Esophagus squamous epithelium (tissue), 5 donors: ENCODE measurements around the gene CYS1. TPM values are rescaled to one million over a fixed set of nuclear protein-coding genes. Genes with fewer than 3 reads are reported as not detected.
A peak's percentile ranks its signal among the peaks of the same experiment; 100 is the strongest.
"Not testable (repeated sequence)": the region's sequence is repeated elsewhere in the genome, so short reads cannot be mapped to it uniquely, and the experiment has no call there.

ENCODE experiments used
- DNase-seq: peaks from one replicate; lab custom pipeline; 2025; lab: John Stamatoyannopoulos, UW
- H3K27ac ChIP-seq, 4 donors: fragments of 200-600 bp; sonication (generic); one replicate each; pipeline ENCODE4 v1.5.1; 2016 to 2019; ENCODE audit warnings: mild to moderate bottlenecking in 1 of 4
- H3K27me3 ChIP-seq, 4 donors: fragments of 200-600 bp; sonication (generic); 1 replicate in 3 of 4; 2 replicates in 1 of 4; pipeline versions ENCODE4 v1.5.1 to v1.6.0; 2017 to 2021; ENCODE audit warnings: antibody characterized with exemption in 1 of 4
- H3K36me3 ChIP-seq, 3 donors: fragments of 200-600 bp; sonication (generic); one replicate each; pipeline ENCODE4 v1.5.1; 2016 to 2019
- H3K4me1 ChIP-seq, 3 donors: fragments of 200-600 bp; sonication (generic); one replicate each; pipeline ENCODE4 v1.5.1; 2017 to 2019
- H3K4me3 ChIP-seq, 4 donors: fragments of 200-600 bp; sonication (generic); 1 replicate in 3 of 4; 2 replicates in 1 of 4; pipeline ENCODE4 v1.5.1; 2016 to 2019; ENCODE audit warnings: mild to moderate bottlenecking in 2 of 4, moderate library complexity in 1 of 4
- H3K9me3 ChIP-seq, 3 donors: fragments of 200-600 bp; sonication (generic); one replicate each; pipeline ENCODE4 v1.5.1; 2016 to 2019
- CTCF ChIP-seq, 6 experiments: fragments of 450-650 bp in 4 of 6; fragments of 200-600 bp in 2 of 6; sonication (generic) in 2 of 6; IDR thresholded peaks; one replicate each; pipeline ENCODE4 v1.5.1; 2016 to 2019; ENCODE audit warnings: antibody characterized with exemption in 6 of 6, mild to moderate bottlenecking in 4 of 6, moderate library complexity in 4 of 6
- POLR2A ChIP-seq, 4 donors: fragments of 450-650 bp; IDR thresholded peaks; one replicate each; pipeline ENCODE4 v1.6.1; 2017; ENCODE audit warnings: antibody characterized with exemption in 4 of 4, mild to moderate bottlenecking in 4 of 4, moderate library complexity in 3 of 4
- WGBS, 2 donors: methylation state at CpG; one replicate each; pipeline ENCODE4 v1.1.5; 2018; 5-methylcytosine and 5-hydroxymethylcytosine counted together
- intact Hi-C: fragments of 100-400 bp; cut with DNase I; formaldehyde crosslinking; loops from one replicate; pipeline ENCODE4 v1.15.0; 2022
- total RNA-seq, 4 donors: library from RNA; depleted of rRNA; stranded (reverse); fragments of >200 nt; gene quantifications; one replicate each; pipeline ENCODE4 v1.1.0, GENCODE V29; 2016
- donor health status: DM: yes; HTN: yes; CAD: no.

CYS1 gene
- total RNA-seq, 4 donors from 2014 or later: 0.09 to 2.5 (median 0.80) TPM

DNA sequence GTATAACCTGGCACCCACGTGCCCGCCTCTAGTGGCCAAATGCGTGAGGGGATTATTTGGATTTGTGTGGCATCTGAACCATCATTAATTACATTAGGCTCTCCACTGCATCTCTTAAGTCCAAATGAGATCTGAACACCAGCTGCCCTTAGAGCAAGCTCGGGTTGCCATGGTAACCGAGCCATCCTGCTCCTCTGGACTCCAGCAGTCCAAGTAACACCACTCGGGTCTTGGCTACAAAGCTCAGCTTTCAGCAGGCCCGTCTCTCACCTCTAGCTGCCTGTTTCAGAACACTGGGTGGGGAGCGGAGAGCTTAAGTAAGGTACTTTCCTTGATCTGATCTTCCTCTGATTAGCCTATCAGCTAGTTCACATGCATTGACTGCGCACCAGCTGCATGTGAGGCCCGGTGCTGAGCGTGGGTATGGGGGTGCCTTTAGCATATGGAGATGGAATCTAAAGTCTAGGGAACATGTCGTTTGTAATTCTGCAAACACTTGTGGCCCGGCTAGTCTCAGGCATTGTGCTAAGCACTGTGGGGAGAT is 14.1 kb upstream of the CYS1 start:
- no peak overlapping the region for H3K4me3 ChIP-seq
- H3K9me3 ChIP-seq: no peaks in the 10 kb centered on the region
- H3K27me3 ChIP-seq: peaks cover 0 to 57% (median 4%) of the 10 kb centered on the region in 4 donors
- intact Hi-C loops: no loop called here
- no peak for TF ChIP-seq CTCF (IDR thresholded peaks at IDR 0.05)
- no peak for TF ChIP-seq POLR2A (IDR thresholded peaks at IDR 0.05)
- no peak overlapping the region for H3K27ac ChIP-seq
- H3K36me3 ChIP-seq: no peaks in the 10 kb centered on the region
- 62 to 70% methylated on average over 9 to 11 of the region's 13 CpGs for WGBS, 2 donors
- no peak for DNase-seq
- peaks cover 0 to 42% (median 18%) of the 10 kb centered on the region in 3 donors for H3K4me1 ChIP-seq

DNA sequence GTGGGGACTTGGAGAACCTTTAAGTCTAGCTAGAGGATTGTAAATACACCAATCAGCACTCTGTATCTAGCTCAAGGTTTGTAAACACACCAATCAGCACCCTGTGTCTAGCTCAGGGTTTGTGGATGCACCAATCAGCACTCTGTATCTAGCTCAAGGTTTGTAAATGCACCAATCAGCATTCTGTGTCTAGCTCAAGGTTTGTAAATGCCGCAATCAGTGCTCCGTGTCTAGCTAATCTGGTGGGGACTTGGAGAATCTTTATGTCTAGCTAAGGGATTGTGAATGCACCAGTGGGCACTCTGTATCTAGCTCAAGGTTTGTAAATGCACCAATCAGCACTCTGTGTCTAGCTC is 11.7 kb upstream of the CYS1 start:
- WGBS, 2 donors: 96 to 100% methylated on average over 2 of the region's 2 CpGs
- H3K4me1 ChIP-seq: peaks cover 0 to 35% (median 18%) of the 10 kb centered on the region in 3 donors

GRCh38 chr2:10091182-10091888 is 11.1 kb upstream of the CYS1 start:
- Histone ChIP-seq H3K27ac (no peak overlapping the region), H3K27me3 (peaks cover 0 to 60% (median 4%) of the 10 kb centered on the region in 4 donors), H3K4me3 (peak overlapping the region in 3 of 4 donors; percentile 36 to 63 (median 40)), H3K4me1 (peaks cover 0 to 30% (median 15%) of the 10 kb centered on the region in 3 donors), H3K9me3 (no peaks in the 10 kb centered on the region), H3K36me3 (no peaks in the 10 kb centered on the region)
- intact Hi-C loops: no loop called here
- 13 to 45% methylated on average over 5 to 10 of the region's 52 CpGs for WGBS, 2 donors
- DNase-seq: no peak
- TF ChIP-seq POLR2A (IDR thresholded peaks at IDR 0.05) (no peak), CTCF (IDR thresholded peaks at IDR 0.05) (no peak)

More for the DNA sequence above, 11.7 kb upstream of the CYS1 start:
- DNase-seq, H3K9me3 ChIP-seq, intact Hi-C loops, H3K27ac ChIP-seq, H3K36me3 ChIP-seq: not testable (repeated sequence)
- peak overlapping the region in 2 of 4 donors; percentile 40 to 63 for H3K4me3 ChIP-seq
- peaks cover 0 to 60% (median 4%) of the 10 kb centered on the region in 4 donors for H3K27me3 ChIP-seq

- Histone ChIP-seq H3K27ac (no peak overlapping the region), H3K9me3 (no peaks in the 10 kb centered on the region), H3K27me3 (peaks cover 0 to 67% (median 4%) of the 10 kb centered on the region in 4 donors), H3K4me1 (peaks cover 0 to 14% (median 6%) of the 10 kb centered on the region in 3 donors), H3K4me3 (no peak overlapping the region), H3K36me3 (no peaks in the 10 kb centered on the region)
- no peak for DNase-seq
- TF ChIP-seq POLR2A (IDR thresholded peaks at IDR 0.05) (no peak), CTCF (IDR thresholded peaks at IDR 0.05) (no peak)
- intact Hi-C loops: no loop called here
- 50 to 62% methylated on average over 5 of the region's 5 CpGs for WGBS, 2 donors
These were observed 9.5 kb upstream of the CYS1 start for GRCh38 chr2:10089565-10090190.

GRCh38 chr2:10087360-10087759 is 7.1 kb upstream of the CYS1 start:
- WGBS, 2 donors: 41 to 60% methylated on average over 1 to 4 of the region's 8 CpGs
- Histone ChIP-seq H3K27me3 (peaks cover 0 to 67% (median 7%) of the 10 kb centered on the region in 4 donors), H3K4me3 (no peak overlapping the region), H3K9me3 (no peaks in the 10 kb centered on the region), H3K27ac (no peak overlapping the region), H3K36me3 (no peaks in the 10 kb centered on the region), H3K4me1 (peaks cover 0 to 11% (median 6%) of the 10 kb centered on the region in 3 donors)
- DNase-seq: no peak
- intact Hi-C loops: no loop called here
- TF ChIP-seq CTCF (IDR thresholded peaks at IDR 0.05) (no peak), POLR2A (IDR thresholded peaks at IDR 0.05) (no peak)
